Stimulated activated CD4-positive, alpha-beta T cell treated with anti-CD3 and anti-CD28 coated beads, Interleukin-4, amount 100 ng/mL, for 1 hour (primary cell): ENCODE data around the gene NR2F1.

Experiments
- DNase-seq: peaks from one replicate; pipeline ENCODE4 v3.0.0-alpha.2; 2020

The NR2F1 gene

DNA sequence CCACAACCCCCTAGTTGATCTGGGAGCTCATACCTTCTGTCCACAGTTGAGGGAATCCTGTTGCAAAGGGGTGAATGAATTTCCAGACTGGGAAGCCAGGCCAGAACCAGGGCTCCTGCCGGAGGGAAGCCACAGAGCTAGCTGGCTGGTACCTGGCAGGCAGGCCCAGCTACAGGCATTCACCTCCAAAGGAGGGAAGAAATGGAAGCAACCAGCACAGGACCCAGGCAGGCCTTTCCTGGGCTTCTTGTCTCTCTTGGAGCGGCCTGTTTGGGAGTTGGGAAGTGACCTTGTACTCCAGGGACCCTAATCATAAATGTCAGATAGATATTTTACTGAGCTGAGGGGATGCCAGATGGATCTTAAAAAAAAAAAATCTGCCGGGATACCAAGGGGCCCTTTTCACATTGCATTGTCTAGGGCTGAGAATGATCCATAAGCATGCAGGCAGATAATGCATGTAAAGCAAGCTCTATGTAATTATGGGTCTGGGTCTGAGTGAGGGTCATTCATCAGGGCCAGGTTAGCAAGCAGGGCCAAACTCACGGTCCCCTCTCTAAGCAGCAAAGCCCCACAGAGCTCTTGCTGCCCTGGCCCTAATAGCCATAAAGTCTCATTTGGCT, 8.4 kb downstream of the NR2F1 start:
- DNase-seq, result no peak

- DNase-seq, result no peak
These were observed 9.9 kb downstream of the NR2F1 start for GRCh38 chr5:93592883-93593282.

DNA sequence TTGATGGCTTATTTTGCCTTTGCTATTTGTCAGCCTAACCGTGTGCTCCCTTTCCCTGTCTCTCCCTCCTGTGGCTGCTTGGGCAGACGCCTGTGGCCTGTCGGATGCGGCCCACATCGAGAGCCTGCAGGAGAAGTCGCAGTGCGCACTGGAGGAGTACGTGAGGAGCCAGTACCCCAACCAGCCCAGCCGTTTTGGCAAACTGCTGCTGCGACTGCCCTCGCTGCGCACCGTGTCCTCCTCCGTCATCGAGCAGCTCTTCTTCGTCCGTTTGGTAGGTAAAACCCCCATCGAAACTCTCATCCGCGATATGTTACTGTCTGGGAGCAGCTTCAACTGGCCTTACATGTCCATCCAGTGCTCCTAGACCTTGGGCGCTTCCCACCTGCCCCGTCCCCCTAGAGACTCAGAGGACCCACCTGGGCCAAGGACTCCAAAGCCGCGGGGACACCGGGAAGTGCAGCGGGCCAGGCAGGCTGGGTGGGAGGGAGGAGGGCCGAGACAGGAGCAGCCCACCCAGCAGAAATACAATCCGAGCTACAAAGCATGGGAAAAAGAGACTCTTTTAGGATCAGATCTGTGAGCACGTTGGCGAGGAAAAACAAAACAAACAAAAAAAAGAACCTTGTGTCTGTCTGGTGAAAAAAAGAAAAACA, 10.6 kb downstream of the NR2F1 start:
- no peak for DNase-seq

GRCh38 chr5:93594591-93595419, 11.8 kb downstream of the NR2F1 start:
- no peak for DNase-seq

DNA sequence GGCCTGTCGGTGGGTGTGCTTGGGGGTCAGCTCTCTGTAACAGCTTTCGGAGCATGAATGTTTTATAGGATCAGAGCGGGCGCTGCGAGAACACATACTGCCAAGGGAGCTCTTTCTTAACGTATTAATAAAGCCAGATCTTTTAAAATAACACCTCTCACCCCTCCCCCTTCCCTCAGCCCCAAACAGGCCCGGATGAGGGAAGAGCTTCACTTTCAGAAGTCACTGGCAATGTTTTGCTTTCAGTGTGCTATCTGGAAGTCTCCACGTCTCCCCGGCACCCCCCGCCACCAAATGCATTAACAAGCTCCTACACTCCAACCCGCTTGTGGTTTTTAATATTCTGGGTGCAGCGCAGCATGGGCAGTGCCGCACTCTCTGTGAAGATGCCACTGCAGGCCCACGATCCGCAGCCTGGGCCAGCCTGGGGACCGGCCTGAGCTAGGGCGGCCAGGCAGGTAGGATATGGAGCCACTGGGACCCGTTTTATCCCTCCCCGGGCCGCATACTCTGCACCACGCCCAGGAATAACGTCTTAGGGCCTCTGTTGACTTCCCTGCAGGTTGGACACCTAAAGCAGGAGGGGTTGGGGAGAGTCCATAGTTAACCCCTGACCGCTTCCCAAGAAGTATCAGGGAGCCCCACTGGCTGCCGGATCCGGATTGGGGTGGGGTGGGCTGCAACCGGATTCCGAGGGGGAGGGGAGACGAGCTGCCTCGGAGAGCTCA, 12.6 kb downstream of the NR2F1 start:
- DNase-seq, result no peak

- no peak for DNase-seq
These were observed 13.3 kb downstream of the NR2F1 start for GRCh38 chr5:93596310-93596675.

DNA sequence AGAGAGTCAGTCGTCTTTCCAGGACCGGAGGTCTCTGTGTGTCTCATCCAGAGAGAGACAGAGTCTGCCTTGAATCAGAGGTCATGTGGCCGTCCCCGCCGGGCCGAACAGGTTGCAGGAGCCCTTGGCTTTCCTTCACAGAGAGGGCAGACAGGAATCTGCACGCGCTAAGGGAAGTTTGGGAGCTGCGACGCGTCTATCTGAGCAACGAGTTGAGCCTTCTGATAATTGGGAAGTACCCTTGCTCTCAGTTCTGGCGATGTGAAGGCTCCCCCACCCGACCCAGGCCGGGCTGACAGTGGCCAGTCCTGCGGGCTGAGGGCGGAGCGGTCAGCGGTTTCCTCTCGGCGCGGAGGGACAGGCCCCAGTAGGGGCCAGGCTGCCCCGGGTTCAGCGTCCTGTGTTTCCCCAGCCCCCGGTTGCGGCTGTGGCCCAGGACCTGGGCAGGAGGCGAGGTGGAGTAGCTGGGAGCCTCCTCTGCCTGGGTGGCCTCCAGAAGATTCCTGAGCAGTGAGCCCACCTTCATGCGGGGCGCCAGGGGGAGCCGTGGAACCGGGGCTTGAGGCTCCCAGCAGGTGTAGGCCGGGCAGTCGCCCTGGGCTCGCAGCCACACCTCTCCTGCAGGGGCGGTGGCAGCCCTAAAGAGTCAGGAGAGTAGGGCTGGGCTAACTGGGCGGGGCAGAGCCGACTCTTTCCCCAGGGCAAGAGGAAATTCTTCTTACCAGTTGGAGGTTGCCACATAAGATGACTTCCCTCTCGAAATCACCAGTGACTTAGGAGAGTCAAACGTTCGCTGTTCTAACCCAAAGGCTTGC, 13.9 kb downstream of the NR2F1 start:
- DNase-seq, result no peak

DNA sequence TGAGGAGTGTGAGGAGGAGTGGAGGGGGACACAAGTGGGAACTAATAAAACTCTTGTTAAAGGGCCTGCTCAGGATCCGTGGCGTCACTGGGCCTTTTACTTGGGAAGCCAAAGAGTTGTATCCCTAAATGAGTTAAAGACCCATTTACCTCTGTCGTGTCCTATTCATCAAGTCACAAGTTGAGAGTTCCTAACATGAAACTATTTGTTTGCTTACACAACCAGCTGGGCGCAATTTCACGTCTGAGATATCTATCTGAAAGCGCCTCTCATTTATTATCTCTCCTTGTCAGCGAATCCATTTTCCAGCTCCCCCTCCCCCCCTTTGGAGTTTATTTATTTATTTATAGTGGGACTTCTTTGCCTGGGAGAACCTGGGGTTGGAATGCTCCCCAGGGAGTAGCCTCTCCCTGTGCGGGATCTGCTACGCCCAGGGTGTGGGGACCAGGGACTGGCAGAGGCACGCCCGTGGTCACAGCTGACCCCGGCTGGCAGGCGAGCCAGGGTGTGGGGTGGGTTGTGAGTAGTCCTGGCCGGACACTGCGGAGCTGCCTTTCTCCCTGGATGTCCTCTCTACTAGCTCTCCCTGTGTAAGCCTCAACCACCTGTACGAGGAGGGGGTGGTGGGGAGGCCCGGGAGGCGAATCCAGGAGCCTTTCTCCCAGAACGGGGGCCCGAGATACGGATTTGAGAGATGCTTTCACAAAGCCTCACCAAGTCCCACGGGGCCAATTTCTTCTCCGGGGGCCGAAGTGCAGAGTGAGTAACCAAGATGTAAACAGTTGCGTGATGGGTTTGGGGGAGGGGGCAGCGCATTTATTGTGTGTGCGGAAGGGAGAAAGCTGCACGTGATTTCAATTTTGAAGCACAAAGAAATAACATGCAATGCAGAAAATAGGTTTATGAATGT, 15.3 kb downstream of the NR2F1 start:
- DNase-seq, result no peak

- no peak for DNase-seq
These were observed 16.0 kb downstream of the NR2F1 start for GRCh38 chr5:93599001-93599379.

- no peak for DNase-seq
These were observed 16.5 kb downstream of the NR2F1 start for GRCh38 chr5:93599399-93600120.

DNA sequence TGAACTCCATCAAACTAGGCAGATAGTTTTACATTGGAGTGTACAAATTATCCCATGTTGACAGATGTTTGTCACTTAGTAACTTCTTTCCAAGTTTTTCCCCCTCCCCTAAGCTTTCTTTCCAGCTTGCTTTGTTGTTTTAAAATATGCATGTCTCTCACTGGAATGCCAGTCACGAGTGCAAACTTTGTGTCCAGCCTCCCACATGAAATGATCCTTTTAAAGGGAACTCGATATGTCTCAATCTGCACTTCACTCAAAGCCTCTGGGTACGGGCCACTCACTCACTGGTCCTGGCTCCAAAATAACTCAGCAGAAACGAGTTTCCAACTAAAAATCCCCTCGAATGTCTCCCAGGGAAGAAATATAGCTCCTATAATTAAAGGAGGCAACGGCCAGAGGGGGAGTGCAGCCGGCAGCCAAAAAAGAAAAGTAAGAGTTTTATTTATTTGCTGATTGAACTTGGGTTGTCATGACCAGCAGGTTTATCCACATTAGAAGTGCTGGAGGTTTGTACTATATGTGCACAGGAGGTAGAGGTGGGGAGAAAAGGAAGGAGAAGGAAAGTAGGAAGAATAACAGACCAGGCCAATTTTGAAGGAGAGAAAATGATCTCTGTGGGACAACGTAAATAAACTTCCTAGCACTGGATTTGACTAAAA, 17.5 kb downstream of the NR2F1 start:
- DNase-seq, result no peak

- no peak for DNase-seq
These were observed 18.2 kb downstream of the NR2F1 start for GRCh38 chr5:93601071-93601801.

GRCh38 chr5:93601802-93602155, 18.8 kb downstream of the NR2F1 start:
- no peak for DNase-seq

DNA sequence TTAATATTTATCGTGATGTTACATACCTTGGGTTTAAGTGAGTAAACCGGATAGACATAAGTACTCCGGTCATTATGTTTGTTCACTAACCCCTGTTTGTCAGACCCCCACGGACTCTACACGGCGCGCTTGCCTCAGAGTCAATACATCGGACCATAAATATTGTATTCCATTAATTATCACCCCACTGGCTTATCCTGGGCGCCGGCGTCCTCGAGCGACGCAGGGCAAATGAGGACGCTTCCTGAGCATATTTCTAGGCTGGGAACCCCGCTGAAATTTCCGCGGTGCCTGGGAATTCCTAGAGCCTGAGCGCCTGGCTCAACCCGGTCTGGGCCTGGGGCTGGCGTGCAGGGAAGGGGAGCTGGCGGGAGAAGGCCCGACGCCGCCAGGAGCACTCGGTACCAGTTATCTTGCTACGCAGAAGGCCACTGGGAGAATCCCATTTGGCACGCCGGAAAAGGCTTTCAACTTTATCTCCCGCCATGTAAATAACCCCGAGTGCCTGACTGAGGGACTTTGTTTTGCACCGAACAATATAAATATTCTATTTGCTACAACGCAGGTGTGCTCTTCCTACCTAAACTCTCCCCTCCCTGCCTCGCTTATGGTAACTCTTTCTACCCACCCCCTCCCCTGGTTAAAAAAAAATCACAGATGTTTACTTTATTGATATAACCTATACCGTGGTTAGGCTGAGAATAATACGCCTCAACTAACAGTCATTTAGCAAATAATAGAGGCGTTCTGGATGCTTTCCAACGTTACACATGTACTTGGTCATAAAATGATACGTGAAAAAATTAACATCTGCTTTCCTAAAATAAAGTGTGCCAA, 19.4 kb downstream of the NR2F1 start:
- DNase-seq, result no peak

- DNase-seq, result no peak
These were observed 20.2 kb downstream of the NR2F1 start for GRCh38 chr5:93603078-93603792.

DNA sequence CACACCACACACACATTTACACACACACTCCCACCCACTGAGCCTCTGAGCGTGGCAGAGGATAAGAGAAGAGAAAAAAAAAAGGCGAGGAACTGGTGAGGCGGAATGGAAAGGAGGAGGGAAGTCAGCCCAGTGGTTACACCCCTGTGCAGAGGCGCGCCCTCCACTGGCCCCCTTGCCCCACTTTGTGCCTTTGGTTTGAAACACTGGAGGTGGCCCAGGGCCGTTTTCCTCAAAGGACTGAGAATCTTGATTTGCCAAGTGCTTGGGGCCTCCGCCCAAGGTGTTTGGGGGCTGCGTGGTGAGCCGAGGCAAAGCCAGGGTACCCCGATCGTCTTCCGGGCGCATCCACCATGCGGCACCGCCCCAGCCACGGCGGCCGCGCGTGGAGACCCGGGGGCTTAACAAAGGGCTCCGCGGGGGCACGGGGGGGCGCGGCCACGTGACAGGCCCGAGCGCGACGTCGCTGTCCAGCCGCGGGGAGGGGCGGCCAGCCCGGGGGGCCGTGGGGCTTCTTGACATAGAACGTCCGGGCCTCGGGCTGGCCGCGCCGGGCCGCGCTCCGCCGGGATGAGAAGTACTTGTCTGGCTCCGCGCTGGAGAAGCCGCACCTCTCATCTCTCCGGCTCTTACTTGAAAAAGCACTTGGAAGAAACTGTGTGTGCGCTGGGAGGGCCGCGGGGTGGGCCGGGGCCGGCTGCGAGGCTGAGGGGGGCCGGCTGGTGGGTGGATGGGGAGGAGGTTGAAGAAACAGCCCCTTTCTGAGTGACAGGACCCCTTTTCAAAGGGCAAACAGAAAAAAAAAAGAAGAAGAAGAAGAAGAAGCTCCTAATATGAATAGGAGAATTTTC, 21.0 kb downstream of the NR2F1 start:
- no peak for DNase-seq
